Measurements from ENCODE around the gene PRTN3. TPM values are rescaled to one million over a fixed set of nuclear protein-coding genes. Genes with fewer than 3 reads are reported as not detected.

Gene PRTN3
- total and polyA plus RNA-seq, 2 of the 4 experiments (the other 2 are of a cell fraction) = not detected

DNA sequence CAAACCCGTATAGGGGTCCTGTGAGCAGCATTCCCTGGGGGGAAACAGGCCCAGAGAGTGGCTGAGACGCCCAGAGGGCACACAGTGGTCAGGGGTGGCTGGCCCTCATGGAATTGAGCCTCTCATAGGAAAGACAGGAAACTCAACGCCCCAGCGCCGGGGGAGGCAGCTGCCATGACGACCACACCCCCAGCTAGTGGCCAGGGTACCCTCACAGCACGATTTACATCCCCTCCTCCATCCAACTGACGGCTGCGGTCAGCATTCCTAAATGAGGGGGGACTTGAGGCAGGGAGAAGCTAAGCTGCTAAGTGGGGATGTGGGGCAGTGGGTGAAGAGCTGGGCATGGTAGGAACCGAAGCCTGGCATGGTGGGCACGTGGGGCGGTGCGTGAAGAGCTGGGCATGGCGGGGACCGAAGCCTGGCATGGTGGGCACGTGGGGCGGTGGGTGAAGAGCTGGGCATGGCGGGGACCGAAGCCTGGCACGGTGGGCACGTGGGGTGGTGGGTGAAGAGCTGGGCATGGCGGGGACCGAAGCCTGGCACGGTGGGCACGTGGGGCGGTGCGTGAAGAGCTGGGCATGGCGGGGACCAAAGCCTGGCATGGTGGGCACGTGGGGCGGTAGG is 42.2 kb downstream of the PRTN3 start:
- Histone ChIP-seq H2BK15ac (ENCODE audit: low read depth, low read length) (no peak overlapping the region), H3K27ac (ENCODE audit: insufficient read depth, low read length) (no peak overlapping the region), H3K23ac (ENCODE audit: low read depth, low read length) (no peak overlapping the region), H2BK20ac (ENCODE audit: low read depth, low read length) (no peak overlapping the region), H3K36me3 (ENCODE audit: control insufficient read depth, insufficient read depth, low read length) (peaks cover 70% of the 10 kb centered on the region), H3K9ac (ENCODE audit: low read depth, low read length) (no peak overlapping the region), H4K20me1 (ENCODE audit: insufficient read depth, low read length) (peaks cover 6% of the 10 kb centered on the region), H2BK5ac (ENCODE audit: low read depth, low read length, poor library complexity, severe bottlenecking) (no peak overlapping the region), H3K56ac (ENCODE audit: extremely low read depth, insufficient read depth, low read length) (no peak overlapping the region), H2AFZ (replicated peaks; ENCODE audit: low read length, poor library complexity) (no peak overlapping the region), H4K8ac (ENCODE audit: low read depth in 2 of 2, low read length in 2 of 2) (no peak overlapping the region), H3K4ac (ENCODE audit: low read depth, low read length) (no peak overlapping the region), H3K27me3 (ENCODE audit: control insufficient read depth, insufficient read depth, low read length) (no peaks in the 10 kb centered on the region), H2AK9ac (replicated peaks; ENCODE audit: low read depth, low read length, poor library complexity) (no peak overlapping the region), H2BK120ac (ENCODE audit: low read depth, low read length) (no peak overlapping the region), H3K9me3 (ENCODE audit: control insufficient read depth, insufficient read depth, low read length) (no peaks in the 10 kb centered on the region), H3K79me1 (ENCODE audit: low read depth in 1 of 2, low read length in 2 of 2) (peaks cover 3 to 15% of the 10 kb centered on the region in 2 experiments; a peak in 2 of 4 replicates), H3K4me2 (ENCODE audit: low read depth, low read length) (no peak overlapping the region), H2AK5ac (ENCODE audit: low read depth, low read length) (no peak overlapping the region), H3K9me1 (ENCODE audit: insufficient read depth, low read length) (no peaks in the 10 kb centered on the region), H3K18ac (ENCODE audit: low read depth, low read length) (no peak overlapping the region), H4K5ac (ENCODE audit: low read depth, low read length) (no peak overlapping the region), H3K4me3 (ENCODE audit: insufficient read depth, low read depth, low read length) (no peak overlapping the region), H3K4me1 (ENCODE audit: control insufficient read depth, insufficient read depth, low read length) (no peaks in the 10 kb centered on the region), H3K14ac (replicated peaks; ENCODE audit: low read depth, low read length) (no peak overlapping the region), H4K91ac (ENCODE audit: insufficient read depth, low read depth, low read length) (no peak overlapping the region)
- intact Hi-C loops (cut with micrococcal nuclease) = no loop called here
- 100% methylated on average over 4 of the region's 30 CpGs; no CpG with 5 or more reads in 1 of the 2 experiments for WGBS, 2 experiments (ENCODE audit: extremely low coverage in 2 of 2, insufficient read length in 1 of 2)
- ChIA-PET POLR2A (ENCODE audit: unreplicated experiment) (no interaction called here), CTCF (no interaction called here)
- dilution Hi-C loops (cut with HindIII; ENCODE audit: low sequenced_read_pairs, unreplicated experiment) = no loop called here
- ATAC-seq (ENCODE audit: low read depth) = no peak
- in situ Hi-C loops (cut with MboI; ENCODE audit: low sequenced_read_pairs) = no loop called here
- no peak for DNase-seq
- TF ChIP-seq POLR2A (IDR thresholded peaks at IDR 0.05; ENCODE audit: low read depth, low read length) = no peak
- TF ChIP-seq, protein P1, sequence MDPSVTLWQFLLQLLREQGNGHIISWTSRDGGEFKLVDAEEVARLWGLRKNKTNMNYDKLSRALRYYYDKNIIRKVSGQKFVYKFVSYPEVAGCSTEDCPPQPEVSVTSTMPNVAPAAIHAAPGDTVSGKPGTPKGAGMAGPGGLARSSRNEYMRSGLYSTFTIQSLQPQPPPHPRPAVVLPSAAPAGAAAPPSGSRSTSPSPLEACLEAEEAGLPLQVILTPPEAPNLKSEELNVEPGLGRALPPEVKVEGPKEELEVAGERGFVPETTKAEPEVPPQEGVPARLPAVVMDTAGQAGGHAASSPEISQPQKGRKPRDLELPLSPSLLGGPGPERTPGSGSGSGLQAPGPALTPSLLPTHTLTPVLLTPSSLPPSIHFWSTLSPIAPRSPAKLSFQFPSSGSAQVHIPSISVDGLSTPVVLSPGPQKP (IDR thresholded peaks at IDR 0.05; ENCODE audit: borderline replicate concordance, low read depth, low read length) = no peak
- TF ChIP-seq RFX5 (IDR thresholded peaks at IDR 0.05; ENCODE audit: low read depth, low read length) = no peak
- no peak for TF ChIP-seq CHD1 (IDR thresholded peaks at IDR 0.05; ENCODE audit: low read depth, low read length)
- no peak for TF ChIP-seq MAFK (IDR thresholded peaks at IDR 0.05; ENCODE audit: low read depth, low read length)
- TF ChIP-seq CEBPB (IDR thresholded peaks at IDR 0.05; ENCODE audit: low read depth, low read length) = no peak
- TF ChIP-seq BHLHE40 (IDR thresholded peaks at IDR 0.05; ENCODE audit: low read depth, low read length) = no peak
- no peak for TF ChIP-seq NFE2L2 (IDR thresholded peaks at IDR 0.05; ENCODE audit: low read depth, low read length)
- no peak for TF ChIP-seq MXI1 (IDR thresholded peaks at IDR 0.05; ENCODE audit: borderline replicate concordance, low read depth, low read length)
- TF ChIP-seq, protein P2, sequence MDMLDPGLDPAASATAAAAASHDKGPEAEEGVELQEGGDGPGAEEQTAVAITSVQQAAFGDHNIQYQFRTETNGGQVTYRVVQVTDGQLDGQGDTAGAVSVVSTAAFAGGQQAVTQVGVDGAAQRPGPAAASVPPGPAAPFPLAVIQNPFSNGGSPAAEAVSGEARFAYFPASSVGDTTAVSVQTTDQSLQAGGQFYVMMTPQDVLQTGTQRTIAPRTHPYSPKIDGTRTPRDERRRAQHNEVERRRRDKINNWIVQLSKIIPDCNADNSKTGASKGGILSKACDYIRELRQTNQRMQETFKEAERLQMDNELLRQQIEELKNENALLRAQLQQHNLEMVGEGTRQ (IDR thresholded peaks at IDR 0.05; ENCODE audit: low read depth, low read length) = no peak
- TF ChIP-seq SMC3 (IDR thresholded peaks at IDR 0.05; ENCODE audit: low read depth, low read length) = no peak
- TF ChIP-seq FOS (IDR thresholded peaks at IDR 0.05; ENCODE audit: low read depth, low read length) = no peak
- no peak for TF ChIP-seq RCOR1 (IDR thresholded peaks at IDR 0.05; ENCODE audit: insufficient replicate concordance, low read length)
- TF ChIP-seq, protein P3, sequence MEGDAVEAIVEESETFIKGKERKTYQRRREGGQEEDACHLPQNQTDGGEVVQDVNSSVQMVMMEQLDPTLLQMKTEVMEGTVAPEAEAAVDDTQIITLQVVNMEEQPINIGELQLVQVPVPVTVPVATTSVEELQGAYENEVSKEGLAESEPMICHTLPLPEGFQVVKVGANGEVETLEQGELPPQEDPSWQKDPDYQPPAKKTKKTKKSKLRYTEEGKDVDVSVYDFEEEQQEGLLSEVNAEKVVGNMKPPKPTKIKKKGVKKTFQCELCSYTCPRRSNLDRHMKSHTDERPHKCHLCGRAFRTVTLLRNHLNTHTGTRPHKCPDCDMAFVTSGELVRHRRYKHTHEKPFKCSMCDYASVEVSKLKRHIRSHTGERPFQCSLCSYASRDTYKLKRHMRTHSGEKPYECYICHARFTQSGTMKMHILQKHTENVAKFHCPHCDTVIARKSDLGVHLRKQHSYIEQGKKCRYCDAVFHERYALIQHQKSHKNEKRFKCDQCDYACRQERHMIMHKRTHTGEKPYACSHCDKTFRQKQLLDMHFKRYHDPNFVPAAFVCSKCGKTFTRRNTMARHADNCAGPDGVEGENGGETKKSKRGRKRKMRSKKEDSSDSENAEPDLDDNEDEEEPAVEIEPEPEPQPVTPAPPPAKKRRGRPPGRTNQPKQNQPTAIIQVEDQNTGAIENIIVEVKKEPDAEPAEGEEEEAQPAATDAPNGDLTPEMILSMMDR (conservative IDR thresholded peaks at IDR 0.05; ENCODE audit: low read depth, low read length) = no peak
- TF ChIP-seq RAD21 (IDR thresholded peaks at IDR 0.05; ENCODE audit: low read length) = no peak
- TF ChIP-seq MAZ (IDR thresholded peaks at IDR 0.05; ENCODE audit: borderline replicate concordance, low read depth, low read length) = no peak
- BruUV-seq (replicated peaks) = no TSS peak
